GM19239 (cell line): ENCODE results near the gene TRIM46.
"Not testable (repeated sequence)": the region's sequence is repeated elsewhere in the genome, so short reads cannot be mapped to it uniquely, and the experiment has no call there.

Source experiments
- DNase-seq: peaks from one replicate; pipeline ENCODE4 v3.0.0; 2011; ENCODE audit warnings: low spot score; ENCODE audit not compliant: insufficient read length
- FAIRE-seq: peaks from 2 replicates; lab custom pipeline; 2011; peaks lifted over from hg19 to GRCh38; lab: Jason Lieb, UNC

The TRIM46 gene

GRCh38 chr1:155136748-155137147, 36.9 kb upstream of the TRIM46 start:
- no peak for DNase-seq
- no peak for FAIRE-seq

- DNase-seq (no peak), FAIRE-seq (no peak)
Measured at GRCh38 chr1:155137154-155137949, 36.3 kb upstream of the TRIM46 start.

- DNase-seq = peak; percentile 82
- peak; percentile 80 for FAIRE-seq
Measured at GRCh38 chr1:155139895-155140629, 33.6 kb upstream of the TRIM46 start, which contains the start of gene DPM3. TSS of gene DPM3 (minus strand) at chr1:155140531. CDS start at chr1:155140240, 291 bp downstream.

- FAIRE-seq (peak; percentile 33), DNase-seq (no peak)
Measured at GRCh38 chr1:155140630-155140953, 33.1 kb upstream of the TRIM46 start.

- DNase-seq (no peak), FAIRE-seq (no peak)
Measured at GRCh38 chr1:155141749-155142148, 31.9 kb upstream of the TRIM46 start.

GRCh38 chr1:155145491-155145890, 28.2 kb upstream of the TRIM46 start:
- no peak for FAIRE-seq
- no peak for DNase-seq

- not testable (repeated sequence) for DNase-seq, FAIRE-seq
Measured at GRCh38 chr1:155155996-155156643, 17.5 kb upstream of the TRIM46 start.

- FAIRE-seq = no peak
- DNase-seq = no peak
Measured at GRCh38 chr1:155158991-155159390, 14.7 kb upstream of the TRIM46 start.

- DNase-seq (no peak), FAIRE-seq (no peak)
Measured at GRCh38 chr1:155160128-155160527, 13.5 kb upstream of the TRIM46 start.

- not testable (repeated sequence) for DNase-seq, FAIRE-seq
Measured at GRCh38 chr1:155162631-155163030, 11.0 kb upstream of the TRIM46 start.

GRCh38 chr1:155163785-155164184, 9.9 kb upstream of the TRIM46 start:
- DNase-seq, FAIRE-seq: not testable (repeated sequence)

GRCh38 chr1:155164625-155165024, 9.0 kb upstream of the TRIM46 start:
- not testable (repeated sequence) for DNase-seq, FAIRE-seq

- FAIRE-seq (no peak), DNase-seq (no peak)
Measured at GRCh38 chr1:155166051-155166470, 7.6 kb upstream of the TRIM46 start.

GRCh38 chr1:155166471-155167165, 7.0 kb upstream of the TRIM46 start:
- FAIRE-seq (no peak), DNase-seq (no peak)

GRCh38 chr1:155167166-155168104, 6.2 kb upstream of the TRIM46 start:
- no peak for DNase-seq
- peak; percentile 90 for FAIRE-seq

GRCh38 chr1:155168105-155168445, 5.6 kb upstream of the TRIM46 start:
- not testable (repeated sequence) for DNase-seq, FAIRE-seq

- DNase-seq (no peak), FAIRE-seq (no peak)
Measured at GRCh38 chr1:155168456-155169210, 5.0 kb upstream of the TRIM46 start.

- FAIRE-seq (no peak), DNase-seq (no peak)
Measured at GRCh38 chr1:155169541-155169940, 4.1 kb upstream of the TRIM46 start.
